ENCODE measurements around the gene ORAI3.
A peak's percentile ranks its signal among the peaks of the same experiment; 100 is the strongest.

Gene ORAI3

DNA sequence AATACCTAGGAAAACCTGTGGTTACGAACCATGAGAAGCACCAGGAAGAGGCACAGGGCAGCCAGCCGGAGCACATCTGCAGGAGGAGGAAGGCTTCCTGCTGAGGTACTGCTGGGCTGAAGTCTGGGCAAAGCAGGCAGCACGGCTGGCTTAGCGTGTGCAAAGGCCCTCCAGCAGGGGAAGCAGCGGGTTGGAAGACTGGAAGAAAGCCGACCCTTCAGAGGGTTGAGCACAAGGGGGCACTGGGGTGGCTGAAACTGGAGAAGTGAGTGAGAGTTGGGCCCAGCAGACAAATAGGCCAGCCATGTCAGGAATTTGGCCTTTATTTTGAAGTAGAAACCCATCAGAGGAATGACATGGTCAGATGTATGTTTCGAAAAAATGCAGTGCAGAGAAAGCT, 24.0 kb downstream of the ORAI3 start:
- no peak for DNase-seq

DNA sequence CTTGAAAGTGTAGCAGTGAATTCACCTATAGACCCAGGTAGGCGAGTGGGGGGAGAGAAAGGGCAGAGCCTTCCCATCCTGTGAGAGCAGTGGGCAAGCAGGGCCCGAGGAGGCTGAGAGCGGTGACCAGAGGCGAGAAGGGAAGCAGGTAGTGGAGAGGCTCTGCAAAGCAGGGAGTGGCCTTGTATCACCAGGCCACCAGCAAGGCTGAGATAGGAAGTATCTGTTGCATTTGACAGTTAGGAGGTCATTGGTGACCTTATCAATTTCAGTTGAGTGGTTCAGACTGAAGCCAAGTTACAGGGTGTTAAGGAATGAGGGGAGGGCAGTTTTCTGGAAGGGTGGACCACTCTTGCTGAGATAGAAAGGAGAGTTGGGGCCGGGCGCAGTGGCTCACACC, 25.5 kb downstream of the ORAI3 start:
- DNase-seq, result no peak

DNA sequence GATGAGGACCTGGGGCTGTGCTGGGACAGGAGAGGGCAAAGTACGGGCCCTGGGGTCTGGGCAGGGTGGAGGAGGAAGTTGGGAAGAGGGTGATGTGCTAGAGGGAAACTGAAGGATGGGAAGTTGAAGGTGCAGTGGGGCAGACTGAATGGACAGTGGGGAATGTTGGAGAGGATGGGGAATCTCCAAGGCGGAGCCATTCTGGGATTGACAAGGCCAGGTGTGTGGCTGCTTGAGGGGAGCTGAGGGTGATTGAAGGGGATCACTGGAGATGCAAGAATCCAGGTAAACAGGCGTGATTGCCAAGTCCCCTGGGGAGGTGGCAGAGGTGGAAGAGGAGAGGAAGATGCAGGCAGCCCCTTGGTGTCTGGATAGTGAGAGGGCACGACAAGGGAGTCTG, 27.6 kb downstream of the ORAI3 start:
- no peak for DNase-seq

DNA sequence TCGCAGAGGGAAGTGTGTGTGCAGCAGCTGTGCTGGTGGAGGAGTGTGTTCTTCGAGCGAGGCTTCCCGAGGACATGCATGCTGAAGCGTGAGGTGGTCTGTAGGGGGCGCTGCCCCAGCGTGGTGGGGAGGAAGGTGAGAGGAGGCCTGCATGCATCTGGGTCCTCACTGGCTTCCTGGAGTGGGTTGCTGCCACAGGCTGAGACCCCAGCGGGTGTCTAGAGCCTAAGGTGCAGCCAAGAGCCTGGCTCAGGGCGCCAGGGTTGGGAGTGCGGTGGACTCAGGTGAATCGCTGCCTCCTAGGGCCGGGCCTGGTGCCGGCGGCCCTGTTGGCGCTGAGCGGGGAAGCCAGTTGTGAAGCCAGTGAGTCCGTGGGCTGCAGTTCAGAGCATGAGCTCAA, 28.6 kb downstream of the ORAI3 start:
- no peak for DNase-seq

DNA sequence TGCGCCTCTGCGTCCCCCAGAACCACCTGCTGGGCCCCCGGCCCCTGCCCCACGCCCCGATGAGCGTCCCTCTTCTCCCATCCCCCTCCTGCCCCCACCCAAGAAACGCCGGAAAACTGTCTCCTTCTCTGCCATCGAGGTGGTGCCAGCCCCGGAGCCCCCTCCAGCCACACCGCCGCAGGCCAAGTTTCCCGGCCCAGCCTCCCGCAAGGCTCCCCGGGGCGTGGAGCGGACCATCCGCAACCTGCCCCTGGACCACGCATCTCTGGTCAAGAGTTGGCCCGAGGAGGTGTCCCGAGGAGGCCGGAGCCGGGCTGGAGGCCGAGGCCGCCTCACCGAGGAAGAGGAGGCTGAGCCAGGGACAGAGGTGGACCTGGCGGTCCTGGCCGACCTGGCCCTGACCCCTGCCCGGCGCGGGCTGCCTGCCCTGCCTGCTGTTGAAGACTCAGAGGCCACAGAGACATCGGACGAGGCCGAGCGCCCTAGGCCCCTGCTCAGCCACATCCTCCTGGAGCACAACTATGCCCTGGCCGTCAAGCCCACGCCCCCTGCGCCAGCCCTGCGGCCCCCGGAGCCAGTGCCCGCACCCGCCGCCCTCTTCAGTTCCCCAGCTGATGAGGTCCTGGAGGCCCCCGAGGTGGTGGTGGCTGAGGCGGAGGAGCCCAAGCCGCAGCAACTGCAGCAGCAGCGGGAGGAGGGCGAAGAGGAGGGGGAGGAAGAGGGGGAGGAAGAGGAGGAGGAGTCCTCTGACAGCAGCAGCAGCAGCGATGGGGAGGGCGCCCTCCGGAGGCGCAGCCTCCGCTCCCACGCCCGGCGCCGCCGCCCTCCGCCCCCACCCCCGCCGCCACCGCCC, 30.5 kb downstream of the ORAI3 start:
- no peak for DNase-seq

DNA sequence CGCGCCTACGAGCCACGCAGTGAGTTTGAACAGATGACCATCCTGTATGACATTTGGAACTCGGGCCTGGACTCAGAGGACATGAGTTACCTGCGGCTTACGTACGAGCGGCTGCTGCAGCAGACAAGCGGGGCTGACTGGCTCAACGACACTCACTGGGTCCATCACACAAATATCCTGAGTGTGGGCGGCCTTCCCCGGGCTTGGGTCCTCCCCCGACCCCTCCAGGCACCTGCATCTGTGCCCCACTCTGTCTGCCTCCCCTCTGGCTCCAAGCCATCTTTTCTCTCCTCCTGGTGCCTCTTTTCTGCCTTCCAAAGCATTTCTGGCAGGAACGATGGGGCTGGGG, 31.1 kb downstream of the ORAI3 start:
- DNase-seq, result no peak

DNA sequence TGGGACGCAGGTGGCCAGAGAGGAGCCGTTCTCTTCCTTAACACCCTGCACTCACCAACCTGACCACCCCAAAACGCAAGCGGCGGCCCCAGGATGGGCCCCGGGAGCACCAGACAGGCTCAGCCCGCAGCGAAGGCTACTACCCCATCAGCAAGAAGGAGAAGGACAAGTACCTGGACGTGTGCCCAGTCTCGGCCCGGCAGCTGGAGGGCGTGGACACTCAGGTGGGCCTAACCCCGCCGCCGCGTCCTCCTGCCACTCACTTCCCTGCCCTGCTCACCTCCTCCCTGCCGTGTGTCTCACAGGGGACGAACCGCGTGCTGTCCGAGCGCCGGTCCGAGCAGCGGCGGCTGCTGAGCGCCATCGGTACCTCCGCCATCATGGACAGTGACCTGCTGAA, 31.6 kb downstream of the ORAI3 start:
- no peak for DNase-seq

DNA sequence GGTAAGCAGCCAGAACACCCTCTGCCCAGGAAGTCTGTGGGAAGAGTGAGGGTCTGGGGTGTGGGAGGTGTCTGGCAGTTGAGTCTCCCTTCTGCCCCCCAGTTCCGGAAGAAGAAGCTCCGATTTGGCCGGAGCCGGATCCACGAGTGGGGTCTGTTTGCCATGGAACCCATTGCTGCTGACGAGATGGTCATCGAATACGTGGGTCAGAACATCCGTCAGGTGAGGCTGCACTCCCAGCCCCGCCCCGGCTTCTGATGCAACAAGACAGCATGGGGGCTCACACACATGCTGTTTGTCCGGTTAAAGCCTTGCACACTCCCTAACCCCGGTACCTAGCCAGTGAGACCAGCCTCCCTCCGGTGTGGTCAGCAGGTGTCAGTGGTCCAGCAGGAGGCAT, 32.1 kb downstream of the ORAI3 start:
- no peak for DNase-seq

DNA sequence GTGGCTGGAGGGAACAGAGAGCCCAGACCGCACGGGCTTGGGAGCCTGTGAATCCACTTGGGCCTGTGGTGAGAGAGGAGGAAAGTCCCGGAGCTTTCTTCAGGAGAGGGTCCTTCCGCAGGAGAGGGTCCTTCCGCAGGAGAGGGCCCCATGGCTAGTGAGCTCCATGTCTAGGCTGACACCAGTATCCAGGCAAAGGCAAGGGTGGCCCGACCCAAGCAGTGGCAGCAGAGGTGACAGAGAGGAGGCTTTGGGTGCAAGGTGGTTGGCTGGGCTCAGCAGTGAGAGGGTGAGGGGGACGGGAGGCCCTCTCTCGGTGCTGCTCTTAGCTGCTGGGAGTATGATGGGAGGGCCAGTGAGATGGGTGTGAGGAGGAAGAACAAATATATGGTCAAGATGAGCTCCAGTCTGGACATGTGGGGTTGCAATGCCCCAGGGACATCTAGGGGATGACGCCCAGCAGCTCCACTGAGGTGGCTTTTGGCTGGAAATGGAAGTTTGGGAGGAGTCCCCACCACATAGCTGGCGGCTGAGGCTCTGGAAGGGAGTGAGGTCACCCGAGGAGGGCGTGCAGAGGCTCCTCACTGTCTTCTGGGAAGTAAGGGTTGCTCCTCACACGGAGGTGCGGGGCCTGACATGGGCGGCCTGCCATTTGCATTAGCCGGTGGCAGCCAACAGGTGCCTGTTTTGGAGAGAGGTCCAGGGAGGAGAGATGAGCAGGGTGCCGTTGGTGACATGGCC, 33.9 kb downstream of the ORAI3 start:
- DNase-seq, result no peak

DNA sequence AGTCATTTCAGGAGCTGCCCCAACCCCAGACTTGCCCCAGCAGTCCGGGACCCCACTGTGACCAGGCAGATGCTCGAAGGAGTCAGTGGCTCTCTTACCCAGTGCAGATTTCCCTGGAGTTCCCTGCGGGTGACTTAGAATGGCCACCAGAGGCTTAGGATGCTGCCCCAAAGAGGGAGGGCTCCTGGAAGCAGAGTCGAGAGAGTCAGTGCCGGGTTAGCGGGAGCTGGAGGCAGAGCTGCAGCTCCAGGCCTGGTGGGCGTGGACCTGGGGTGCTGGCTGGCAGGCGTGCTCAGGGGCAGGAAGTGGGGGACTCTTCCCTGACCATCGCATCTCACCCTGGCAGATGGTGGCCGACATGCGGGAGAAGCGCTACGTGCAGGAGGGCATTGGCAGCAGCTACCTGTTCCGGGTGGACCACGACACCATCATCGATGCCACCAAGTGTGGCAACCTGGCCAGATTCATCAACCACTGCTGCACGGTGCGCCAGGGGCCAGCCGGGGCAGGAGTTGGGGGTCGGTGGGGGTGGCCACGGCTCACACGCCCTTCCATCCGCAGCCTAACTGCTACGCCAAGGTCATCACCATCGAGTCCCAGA, 34.5 kb downstream of the ORAI3 start:
- DNase-seq, result no peak

DNA sequence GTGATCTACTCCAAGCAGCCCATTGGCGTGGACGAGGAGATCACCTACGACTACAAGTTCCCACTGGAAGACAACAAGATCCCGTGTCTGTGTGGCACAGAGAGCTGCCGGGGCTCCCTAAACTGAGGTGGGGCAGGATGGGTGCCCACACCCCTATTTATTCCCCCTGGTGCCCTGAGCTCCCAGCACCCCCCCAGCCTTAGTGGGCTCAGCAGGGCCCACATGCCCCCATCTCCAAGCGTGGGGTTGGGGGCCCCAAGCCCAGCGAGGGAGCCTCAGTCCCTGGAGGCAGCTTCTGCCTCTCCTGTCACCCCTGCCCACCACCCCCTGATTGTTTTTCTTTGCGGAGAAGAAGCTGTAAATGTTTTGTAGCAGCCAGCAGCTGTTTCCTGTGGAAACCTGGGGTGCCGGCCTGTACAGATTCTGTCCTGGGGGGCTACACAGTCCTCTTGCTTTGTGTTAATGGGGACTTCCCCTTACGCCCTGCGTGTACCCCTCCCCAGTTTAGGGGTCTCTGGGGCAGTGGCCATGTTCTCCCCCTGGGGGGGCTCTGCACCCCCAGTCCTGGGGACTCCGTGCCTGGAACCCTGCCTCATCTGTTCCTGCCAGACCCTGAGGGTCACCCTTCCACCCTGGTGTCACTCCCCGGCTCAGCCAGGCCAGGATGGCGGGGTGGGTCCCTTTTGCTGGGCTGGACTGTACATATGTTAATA, 35.2 kb downstream of the ORAI3 start:
- no peak for DNase-seq

DNA sequence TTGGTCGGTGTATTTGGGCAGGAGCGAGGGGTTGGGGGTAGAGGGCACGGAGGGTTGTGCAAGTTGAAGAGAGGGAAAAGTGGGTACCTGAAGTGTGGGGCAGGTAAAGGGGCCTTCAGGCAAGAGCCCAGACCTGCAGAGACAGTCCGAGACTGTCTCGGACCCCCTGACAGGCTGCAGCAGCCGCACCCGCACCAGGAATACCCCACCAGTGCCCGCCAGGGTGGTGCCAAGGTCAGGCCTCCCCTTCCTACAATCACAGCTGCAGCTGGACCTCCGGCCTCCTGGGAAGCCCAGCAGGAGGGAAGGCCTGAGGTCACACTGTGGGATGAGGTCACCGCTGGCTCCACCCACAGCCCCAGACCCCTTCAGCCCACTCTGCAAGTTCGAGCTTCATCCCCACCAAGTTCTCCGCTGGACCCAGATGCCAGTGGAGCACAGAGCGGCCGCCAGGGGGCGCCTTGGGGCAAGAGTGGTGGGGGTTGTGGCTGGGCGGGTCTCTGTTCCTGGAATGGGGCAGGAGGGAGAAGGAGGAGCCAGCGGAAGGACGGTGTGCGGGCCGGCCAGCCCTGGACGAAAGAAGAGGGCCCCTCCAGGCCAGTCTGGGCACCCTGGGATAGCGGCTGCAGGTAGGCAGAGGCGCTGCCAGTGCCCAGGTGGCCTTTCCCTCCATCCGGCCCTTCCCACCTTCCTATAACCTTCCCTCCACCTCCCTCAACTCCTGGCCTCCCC, 36.0 kb downstream of the ORAI3 start, which contains the start of gene HSD3B7:
Gene HSD3B7, plus strand, starts transcription at position 539 of the 732 bp plus-strand sequence. CDS start 452 bp downstream, outside the sequence.
- peak; percentile 93 for DNase-seq

DNA sequence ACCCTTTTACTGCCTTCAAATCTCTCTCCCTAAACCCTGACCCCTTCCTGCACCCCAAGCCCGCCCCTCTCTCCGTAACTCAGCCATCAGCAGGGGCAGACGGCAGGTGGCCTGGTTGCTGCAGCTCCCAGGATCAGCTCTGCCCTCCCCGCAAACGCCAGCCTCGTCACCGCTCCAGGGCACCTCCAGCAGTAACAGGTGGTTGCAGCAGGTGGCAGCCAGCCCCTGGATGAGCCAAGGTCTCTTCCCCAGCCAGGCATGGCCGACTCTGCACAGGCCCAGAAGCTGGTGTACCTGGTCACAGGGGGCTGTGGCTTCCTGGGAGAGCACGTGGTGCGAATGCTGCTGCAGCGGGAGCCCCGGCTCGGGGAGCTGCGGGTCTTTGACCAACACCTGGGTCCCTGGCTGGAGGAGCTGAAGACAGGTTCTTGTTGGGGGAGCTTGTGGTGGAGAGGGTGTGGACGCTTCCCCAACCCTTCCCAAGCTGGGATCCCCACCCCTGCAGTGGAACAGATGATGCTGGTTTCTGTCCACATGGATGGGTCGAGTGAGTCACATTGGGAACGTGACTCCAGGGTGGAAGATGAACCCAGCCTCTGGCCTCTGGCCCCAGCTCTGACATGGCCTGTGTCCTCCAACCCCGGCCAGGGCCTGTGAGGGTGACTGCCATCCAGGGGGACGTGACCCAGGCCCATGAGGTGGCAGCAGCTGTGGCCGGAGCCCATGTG, 36.7 kb downstream of the ORAI3 start:
- peak; percentile 58 for DNase-seq

DNA sequence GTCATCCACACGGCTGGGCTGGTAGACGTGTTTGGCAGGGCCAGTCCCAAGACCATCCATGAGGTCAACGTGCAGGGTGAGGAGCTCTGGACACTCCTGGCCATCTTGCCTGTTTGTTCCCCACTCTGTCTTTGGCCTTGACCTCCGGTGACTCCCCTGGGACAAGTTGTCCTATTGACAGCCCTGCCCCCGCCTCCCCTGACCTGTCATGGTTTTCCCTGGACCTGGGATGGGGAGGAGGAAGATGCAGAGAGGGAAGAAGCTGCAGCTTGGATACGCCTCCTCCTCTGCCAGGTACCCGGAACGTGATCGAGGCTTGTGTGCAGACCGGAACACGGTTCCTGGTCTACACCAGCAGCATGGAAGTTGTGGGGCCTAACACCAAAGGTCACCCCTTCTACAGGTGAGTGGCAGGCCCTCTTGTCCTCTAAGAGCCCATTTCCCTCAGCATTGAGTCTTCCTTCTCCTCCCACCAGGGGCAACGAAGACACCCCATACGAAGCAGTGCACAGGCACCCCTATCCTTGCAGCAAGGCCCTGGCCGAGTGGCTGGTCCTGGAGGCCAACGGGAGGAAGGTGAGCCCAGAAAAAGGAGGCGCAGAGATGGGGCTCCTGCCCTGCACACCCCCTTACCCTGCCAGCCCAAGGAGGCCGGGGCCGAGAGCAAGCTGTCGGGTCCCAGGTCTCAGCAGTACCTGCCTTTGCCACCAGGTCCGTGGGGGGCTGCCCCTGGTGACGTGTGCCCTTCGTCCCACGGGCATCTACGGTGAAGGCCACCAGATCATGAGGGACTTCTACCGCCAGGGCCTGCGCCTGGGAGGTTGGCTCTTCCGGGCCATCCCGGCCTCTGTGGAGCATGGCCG, 37.5 kb downstream of the ORAI3 start:
- DNase-seq, result no peak

DNA sequence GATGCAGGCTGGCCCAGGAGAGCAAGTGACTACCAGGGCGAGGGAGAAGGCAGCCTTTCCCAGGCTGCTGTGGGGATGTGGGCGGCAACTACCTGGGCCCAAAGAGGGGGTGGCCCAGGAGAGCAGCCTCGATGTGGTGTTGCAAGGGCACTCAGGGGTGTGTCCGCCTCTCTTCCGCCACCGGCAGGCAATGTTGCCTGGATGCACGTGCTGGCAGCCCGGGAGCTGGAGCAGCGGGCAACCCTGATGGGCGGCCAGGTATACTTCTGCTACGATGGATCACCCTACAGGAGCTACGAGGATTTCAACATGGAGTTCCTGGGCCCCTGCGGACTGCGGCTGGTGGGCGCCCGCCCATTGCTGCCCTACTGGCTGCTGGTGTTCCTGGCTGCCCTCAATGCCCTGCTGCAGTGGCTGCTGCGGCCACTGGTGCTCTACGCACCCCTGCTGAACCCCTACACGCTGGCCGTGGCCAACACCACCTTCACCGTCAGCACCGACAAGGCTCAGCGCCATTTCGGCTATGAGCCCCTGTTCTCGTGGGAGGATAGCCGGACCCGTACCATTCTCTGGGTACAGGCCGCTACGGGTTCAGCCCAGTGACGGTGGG, 38.8 kb downstream of the ORAI3 start:
- DNase-seq, result no peak

DNA sequence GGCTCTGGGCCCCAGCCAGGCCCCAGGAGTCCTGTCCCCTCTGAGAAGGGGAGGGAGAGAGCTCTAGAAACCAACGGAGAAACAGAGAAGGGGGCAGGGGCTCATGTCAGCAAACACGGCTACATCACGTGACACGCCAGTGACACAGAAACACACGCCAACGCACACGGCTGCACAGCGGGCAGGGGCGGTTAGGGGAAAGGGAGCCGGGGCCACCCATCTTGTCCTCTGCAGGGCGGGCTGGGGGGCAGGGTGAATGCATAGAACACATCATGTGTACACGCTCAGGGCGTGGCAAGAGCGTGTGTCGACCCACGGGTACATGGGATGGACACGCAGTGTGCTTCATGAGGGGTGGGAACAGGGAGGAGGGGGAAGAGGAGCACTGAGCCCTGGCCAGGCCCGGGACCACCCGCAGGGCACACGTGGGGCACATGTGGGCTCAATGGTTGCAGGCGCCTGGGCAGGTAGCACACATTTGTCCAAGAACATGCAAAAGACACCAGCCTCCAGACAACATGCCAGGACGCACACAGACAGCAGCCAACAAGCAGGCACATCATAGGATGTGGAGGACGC, 40.7 kb downstream of the ORAI3 start:
- DNase-seq, result no peak

DNA sequence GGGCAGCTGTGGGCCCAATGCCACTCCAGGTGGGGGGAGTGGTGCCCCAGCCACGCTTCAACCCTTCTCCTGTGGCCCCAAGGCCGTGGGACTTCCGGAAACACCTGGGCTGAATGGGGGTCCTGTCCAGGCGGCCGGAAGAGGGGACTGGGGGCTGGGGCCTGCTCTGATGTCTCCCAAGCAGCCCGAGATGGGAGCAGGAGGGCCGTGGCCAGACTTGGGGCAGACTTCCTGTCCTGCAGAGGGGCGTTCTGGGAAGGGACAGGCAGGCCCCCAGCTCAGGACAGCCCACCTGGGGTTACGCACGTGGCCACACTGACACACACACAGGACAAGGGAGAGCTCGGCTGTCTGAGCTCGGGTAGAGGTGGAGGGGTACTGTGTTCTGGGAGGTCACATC, 41.2 kb downstream of the ORAI3 start:
- DNase-seq, result no peak

DNA sequence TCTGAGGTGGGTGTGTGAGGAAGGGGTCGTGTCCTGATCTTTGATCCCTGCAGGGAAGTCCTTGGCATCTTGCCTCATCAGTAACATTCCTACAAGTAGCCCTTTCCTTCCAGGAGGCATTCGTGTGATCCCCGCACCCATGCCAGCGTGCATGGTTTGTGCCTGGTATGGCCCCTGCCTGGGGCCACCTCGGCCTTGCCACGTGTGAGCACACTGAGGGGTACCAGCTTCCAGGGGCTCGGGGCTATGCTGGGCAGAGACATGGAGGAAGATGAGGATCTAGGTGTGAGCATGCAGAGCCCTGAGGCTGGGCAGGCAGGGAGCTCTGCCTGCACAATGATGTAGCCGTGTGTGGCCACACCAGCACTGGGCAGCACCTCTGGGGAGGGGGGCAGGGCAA, 42.2 kb downstream of the ORAI3 start:
- no peak for DNase-seq

DNA sequence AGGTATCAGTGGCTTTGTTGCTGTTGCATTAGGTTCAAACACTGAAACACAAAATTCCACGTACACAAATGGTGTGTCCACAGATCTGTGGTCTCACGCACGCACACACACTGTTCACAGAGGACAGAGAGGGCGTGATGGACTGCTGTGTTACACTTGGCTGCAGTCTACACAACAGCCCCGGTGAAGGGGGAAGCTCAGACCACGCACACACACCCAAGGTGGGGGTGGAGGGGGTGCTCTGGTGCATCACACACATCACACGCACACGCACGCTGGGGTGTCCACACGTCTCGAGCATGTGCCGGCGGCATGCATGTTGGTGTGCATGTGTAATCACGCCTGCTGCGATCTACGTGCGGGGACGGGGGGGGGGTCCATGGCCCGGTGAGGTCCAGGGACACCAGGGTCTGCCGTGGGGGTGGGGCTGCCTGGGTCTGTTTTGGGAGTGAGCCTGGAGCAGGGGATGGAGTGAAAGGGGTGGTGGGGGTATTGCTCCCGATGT, 43.5 kb downstream of the ORAI3 start:
- no peak for DNase-seq
